GM12874 (cell line): Measurements from ENCODE around the gene SCLY.

Source experiments
- TF ChIP-seq, protein P1 (sequence below): IDR thresholded peaks from 2 replicates; pipeline ENCODE4 v1.5.1; 2011; ENCODE audit warnings: low read depth, mild to moderate bottlenecking, control low read depth, low read length, moderate library complexity; ENCODE audit not compliant: insufficient read depth

The SCLY gene

DNA sequence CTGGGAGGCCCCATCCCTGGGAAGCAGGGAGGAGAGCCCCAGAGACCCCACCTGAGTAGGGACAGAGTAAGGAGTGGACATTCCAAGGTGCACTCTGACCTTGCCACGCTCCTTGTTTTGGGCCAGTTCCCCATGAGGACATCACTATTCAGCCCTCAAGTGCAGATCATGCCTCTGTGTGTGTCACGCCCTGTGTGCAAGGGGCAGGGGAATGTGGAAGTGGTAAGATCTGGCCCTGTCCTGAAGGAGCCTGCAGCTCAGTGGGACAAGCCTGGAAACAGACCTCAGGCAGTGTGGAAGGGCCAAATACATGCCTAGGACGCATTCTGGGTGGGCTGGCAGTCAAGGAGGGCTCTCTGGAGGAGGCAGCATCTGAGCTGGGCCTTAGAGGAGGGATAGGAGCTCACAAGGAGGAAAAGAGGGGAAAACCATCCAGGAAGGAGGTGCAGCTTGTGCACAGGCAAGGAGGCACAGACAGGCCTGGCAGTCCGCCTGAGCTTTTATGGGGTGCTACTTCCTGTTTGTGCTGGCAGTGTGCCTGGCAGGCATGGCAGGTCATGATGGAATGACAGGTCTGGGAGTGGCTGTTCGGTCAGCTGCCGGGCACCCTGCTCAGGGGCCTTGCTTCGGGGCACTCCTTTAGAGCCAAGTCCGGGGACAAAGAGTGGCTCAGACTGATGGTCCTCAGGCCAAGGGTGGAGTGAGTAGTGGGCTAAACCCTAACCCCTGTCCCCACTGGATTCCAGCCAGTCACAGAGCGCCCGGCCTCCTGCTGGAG, 80.9 kb downstream of the SCLY start:
- TF ChIP-seq, protein P1, sequence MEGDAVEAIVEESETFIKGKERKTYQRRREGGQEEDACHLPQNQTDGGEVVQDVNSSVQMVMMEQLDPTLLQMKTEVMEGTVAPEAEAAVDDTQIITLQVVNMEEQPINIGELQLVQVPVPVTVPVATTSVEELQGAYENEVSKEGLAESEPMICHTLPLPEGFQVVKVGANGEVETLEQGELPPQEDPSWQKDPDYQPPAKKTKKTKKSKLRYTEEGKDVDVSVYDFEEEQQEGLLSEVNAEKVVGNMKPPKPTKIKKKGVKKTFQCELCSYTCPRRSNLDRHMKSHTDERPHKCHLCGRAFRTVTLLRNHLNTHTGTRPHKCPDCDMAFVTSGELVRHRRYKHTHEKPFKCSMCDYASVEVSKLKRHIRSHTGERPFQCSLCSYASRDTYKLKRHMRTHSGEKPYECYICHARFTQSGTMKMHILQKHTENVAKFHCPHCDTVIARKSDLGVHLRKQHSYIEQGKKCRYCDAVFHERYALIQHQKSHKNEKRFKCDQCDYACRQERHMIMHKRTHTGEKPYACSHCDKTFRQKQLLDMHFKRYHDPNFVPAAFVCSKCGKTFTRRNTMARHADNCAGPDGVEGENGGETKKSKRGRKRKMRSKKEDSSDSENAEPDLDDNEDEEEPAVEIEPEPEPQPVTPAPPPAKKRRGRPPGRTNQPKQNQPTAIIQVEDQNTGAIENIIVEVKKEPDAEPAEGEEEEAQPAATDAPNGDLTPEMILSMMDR, result no peak

DNA sequence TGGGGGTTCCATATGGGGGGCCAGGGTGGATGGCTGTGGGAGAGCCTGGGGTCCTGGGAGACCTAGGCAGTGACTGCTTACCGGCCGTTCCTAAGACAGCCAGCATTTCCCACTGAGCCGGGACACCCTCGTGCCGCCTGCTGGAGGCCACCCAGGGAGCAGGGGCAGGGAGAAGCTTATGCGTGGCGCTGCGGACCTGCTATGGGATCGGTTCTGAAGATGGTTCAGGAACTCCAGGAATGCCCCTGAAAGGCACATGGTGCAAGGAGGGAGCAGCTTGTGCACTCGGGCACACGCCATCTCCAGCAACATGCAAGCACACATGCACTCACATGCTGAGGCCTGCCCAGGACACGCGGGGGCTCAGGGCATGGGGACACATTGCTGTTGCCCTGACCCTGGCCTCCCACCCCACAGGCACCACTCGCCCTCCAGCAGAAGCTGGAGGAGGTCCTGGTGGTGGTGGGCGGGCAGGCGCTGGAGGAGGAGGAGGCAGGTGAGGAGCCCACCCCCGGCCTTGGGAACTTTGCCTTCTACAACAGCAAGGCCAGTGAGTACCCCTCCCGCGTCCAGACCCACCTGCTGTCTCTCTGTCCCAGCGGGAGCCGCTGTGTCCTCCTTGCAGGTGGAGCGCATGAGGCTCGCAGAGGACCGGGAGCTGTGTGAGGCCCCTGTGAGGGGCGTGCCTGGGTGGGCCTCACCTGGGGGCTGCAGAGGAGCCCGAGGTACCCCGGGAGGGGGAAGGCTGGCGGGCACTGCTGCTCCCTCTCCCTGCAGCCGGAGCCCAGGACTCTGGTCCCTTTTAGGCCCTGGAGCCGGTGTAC, 81.8 kb downstream of the SCLY start:
- TF ChIP-seq, protein P1, result no peak

DNA sequence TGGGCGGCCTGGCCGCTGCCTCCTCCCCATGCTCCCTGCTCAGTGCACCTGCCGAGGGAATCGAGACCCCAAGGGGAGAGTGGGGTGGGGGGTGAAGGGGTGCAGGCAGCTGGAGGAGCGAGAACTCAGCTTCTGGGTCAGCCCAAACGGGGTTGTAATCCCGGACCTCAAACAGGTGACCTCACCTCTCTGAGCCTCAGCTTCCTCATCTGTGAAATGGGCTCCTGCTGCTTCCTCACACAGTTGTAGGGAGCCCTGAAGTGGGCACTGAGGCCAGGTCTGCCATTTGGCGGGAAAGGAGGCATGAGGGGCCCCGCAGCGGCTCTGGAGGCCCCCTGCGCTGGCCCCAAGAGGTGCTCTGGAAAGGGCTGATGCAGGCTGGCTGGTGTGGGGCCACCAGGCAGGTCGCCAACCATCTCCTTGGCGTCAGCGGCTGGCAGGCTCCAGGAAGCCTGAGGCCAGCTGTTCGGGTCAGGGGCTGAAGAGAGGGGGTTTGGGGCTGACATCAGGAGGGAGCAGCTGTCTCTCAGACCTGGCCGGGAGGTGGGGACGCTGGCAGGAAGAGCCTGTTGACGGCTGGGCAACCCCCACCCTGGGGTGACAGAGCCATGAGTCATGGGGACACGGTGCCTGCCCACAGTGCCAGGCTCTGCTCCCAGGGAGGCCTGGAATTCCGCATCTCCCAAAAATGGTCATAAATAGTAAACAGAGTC, 82.6 kb downstream of the SCLY start:
- TF ChIP-seq, protein P1, result no peak

DNA sequence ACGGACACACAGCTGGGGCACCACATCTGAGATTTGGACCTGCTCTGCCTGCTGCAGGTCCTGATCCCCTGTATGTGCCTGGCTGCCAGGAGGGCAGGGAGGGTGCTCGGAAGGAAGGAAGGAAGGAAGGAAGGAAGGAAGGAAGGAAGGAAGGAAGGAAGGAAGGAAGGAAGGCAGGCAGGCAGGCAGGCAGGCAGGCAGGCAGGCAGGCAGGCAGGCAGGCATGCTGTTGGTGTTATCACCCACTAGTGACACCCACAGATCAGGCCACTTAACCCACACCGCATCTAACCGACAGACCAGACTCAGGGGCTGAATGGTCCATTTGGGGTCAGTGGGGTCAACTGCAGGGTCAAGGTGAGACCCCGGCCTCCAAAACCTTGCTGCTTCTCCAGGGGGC, 83.5 kb downstream of the SCLY start:
- TF ChIP-seq, protein P1, result no peak

DNA sequence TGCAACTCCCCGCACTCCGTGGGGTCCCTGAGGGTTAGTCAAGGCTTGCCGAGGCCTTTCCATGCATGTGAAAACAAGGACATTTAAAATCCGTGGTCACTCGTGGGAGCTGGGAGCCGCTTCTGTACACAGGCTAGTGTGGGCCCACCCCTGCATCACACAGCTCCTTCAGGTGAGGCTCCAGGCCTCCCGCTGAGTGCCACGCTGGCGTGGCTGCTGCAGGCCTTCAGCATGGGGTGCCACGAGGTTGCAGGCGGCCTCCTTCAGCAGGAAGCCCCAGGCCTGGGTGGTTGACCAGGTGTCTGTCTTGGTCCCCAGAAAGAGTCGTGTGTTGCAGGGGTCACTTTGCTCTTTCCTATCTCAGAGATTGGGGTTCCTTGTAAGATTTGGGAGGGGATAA, 84.2 kb downstream of the SCLY start:
- TF ChIP-seq, protein P1, result no peak

DNA sequence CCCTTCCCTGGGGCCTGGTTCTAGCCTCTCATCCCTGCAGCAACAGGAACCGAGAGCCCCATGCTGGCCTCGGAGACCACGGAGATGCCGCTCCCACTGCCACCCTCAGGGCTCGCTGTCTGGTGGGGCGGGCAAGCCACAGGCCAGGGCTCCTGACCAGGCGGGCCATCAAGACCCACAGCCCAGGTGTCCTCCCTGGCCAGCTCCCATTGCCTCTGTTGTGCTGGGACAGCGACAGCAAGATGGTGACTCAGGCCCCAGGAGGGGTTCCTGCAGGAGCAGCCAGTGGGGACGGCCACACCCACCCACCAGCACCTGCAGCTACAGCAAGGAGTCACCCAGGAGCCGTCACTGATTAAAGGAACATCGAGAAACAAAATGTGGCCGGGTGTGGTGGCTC, 85.0 kb downstream of the SCLY start:
- TF ChIP-seq, protein P1, result no peak

DNA sequence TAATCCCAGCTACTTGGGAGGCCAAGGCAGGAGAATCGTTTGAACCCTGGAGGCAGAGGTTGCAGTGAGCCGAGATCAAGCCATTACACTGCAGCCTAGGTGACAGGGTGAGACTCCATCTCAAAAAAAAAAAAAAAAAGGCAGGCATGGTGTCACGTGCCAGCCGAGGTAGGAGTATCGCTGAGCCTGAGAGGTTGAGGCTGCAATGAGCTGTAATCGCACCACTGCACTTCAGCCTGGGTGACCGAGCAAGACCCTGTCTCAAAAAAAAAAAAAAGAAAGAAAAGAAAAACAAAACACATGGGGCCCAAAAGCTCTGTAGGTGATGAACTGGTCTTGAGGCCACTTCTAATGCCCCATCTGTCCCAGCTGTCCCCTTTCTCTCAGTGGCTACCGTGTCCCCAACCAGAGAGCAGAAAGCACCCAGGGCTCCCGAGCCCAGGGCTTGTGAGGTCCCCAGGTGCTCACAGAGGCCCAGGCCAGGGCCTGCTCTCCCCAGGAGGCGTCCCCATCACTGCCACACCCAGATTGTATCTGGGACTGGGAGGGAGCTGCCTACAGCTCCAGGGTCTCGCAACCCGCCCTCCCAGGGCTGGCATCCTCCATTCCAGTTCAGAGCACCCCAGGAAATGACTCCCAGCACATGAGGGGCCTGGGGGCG, 86.2 kb downstream of the SCLY start:
- TF ChIP-seq, protein P1, result no peak
